ENCODE measurements around the gene ARHGAP8.

ARHGAP8 gene

GRCh38 chr22:44807915-44808690 lies 55.7 kb downstream of the ARHGAP8 start:
- DNase-seq, result no peak

DNA sequence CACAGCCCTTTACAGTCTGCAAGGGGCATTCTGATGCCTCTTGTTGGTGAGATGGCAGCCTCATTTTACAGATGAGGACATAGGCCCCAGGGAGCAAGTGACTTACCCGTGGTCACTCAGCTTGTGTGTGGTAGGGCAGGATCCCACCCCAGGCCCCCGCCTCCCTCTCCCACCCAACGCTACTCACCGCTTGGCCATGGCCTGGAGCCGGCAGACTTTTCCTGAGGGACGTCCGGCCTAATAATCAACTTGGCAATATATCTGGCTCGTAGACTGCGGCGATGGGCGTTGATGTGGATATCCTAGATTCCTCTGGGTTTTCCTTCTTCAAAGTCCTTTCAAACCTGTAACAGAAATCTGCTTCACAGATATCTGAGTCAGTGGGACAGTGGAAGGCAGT lies 57.1 kb downstream of the ARHGAP8 start:
- no peak for DNase-seq

- no peak for DNase-seq
Measured at GRCh38 chr22:44811141-44811540, 58.8 kb downstream of the ARHGAP8 start.

DNA sequence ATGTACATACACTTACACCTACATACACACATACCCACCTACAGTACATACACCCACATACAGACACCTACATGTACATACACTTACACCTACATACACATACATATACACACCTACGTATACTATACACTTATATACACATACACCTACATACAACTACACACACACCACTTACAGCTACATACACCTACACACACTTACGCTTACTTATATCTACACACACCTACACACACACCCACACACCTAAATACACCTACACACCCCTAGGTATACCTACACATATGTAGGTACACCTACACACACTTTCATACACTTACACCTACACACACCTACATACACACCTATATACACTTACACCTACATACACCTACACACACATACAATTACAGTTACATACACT lies 61.0 kb downstream of the ARHGAP8 start:
- no peak for DNase-seq

- no peak for DNase-seq
Measured at GRCh38 chr22:44814266-44815098, 62.1 kb downstream of the ARHGAP8 start.

DNA sequence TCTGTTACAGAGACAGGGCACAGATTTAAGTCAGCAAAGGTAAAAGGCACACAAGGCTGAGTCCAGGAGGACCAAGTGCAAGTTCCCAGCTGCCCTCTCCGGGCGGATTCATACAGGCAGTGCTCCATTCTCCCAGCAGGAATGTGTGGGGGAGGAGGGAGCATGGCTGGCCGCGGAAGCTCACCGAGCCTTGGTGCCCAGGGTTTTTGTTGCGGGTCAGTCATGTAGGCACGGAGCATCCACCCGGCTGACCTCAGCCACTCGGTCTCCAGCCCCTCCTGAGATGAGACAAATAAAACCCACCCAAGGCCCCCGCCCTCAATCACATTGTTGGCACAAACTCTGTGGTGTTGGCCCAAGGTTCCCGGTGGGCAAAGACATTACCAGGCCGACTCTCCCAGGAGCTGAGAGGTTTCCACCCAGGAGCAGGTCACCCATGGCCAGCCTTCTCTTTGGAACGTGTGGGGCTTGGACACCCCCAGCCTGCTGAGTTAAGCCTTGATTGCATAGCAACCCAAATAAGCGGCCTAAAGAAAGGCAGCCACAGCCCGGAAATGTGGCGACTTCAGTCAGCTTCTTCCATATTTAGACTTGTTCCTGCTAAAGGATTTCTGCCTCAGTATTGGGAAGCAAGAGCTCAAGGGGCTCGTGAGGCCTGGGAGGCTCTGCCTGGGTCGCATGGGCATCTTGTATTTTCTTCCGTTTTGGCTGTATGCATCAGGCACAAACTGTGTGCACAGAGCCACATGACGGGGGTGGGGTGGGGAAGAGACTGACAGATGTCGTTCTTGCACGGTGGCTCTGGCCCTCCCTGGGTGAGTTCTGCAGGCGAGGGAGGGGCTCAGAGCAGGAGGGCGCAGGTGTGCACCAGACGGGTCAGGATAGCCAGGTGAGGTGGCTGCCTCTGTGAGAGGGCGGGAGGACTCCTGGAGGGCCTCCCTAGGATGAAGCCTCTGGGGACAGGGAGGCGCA lies 63.0 kb downstream of the ARHGAP8 start:
- DNase-seq, result no peak

- no peak for DNase-seq
Measured at GRCh38 chr22:44816141-44816540, 63.8 kb downstream of the ARHGAP8 start.

- DNase-seq, result no peak
Measured at GRCh38 chr22:44818727-44819126, 66.4 kb downstream of the ARHGAP8 start.

- DNase-seq, result no peak
Measured at GRCh38 chr22:44819966-44820631, 67.7 kb downstream of the ARHGAP8 start.

- DNase-seq, result no peak
Measured at GRCh38 chr22:44821741-44822475, 69.5 kb downstream of the ARHGAP8 start.

GRCh38 chr22:44822534-44822933 lies 70.2 kb downstream of the ARHGAP8 start:
- DNase-seq, result no peak

DNA sequence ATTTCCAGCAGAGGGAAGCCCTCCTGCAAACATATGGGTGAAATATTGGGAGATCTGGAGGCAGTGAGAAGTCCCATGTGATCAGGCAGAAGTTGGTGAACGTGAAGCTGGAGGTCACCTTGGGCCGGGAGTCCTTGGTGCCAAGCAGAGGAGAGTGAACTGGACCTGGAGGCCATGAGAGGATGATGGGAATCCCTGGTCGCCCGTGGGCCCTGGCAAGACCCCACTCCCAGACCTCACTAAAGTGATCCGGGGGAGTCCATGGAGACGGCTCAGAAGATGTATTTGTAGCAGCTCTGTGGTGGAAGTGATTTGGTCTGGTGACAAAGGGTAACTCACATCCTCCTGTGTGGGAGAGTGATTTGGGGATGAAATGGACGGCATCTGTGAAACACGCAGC lies 71.0 kb downstream of the ARHGAP8 start:
- DNase-seq, result no peak

DNA sequence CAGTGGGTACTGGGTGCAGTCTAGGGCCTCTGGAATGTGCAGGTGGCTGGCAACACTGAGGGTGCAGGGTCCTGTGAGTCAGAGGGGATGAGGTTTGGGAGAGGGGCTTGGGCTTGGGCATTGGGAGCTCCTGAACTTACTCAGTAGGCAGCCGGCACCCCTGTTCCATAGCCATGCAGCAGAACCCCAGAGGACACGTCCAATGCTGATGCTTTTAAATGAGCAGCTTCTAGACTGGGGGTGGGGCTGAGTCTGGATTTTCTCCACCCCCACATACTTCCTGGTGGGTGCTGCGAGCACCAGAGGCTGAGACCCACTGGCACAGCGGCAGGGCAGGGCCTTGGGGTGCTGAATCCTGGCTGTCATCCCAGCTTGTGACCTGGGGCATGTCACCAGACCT lies 71.4 kb downstream of the ARHGAP8 start:
- no peak for DNase-seq

DNA sequence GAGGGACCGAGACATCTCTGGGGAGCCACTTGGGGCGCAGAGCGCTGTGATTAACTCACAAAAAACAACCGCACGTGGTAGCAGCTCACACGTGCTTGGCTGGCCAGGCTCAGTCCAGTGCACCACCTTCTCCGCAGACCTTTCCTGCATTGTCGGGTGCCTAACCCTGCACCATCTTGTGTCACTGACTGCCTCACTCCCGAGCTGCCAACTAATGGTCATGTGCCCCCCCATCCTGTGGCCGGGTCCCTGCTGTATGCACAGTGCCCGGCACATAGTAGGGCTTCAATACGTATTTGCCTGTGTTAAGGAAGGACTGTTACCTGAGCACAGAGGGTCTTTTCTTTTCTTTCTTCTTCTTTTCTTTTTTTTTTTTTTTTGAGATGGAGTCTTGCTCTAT lies 71.9 kb downstream of the ARHGAP8 start:
- no peak for DNase-seq

- no peak for DNase-seq
Measured at GRCh38 chr22:44825310-44826150, 73.2 kb downstream of the ARHGAP8 start.

- no peak for DNase-seq
Measured at GRCh38 chr22:44827666-44828190, 75.4 kb downstream of the ARHGAP8 start.

- DNase-seq, result no peak
Measured at GRCh38 chr22:44828193-44828592, 75.8 kb downstream of the ARHGAP8 start.

DNA sequence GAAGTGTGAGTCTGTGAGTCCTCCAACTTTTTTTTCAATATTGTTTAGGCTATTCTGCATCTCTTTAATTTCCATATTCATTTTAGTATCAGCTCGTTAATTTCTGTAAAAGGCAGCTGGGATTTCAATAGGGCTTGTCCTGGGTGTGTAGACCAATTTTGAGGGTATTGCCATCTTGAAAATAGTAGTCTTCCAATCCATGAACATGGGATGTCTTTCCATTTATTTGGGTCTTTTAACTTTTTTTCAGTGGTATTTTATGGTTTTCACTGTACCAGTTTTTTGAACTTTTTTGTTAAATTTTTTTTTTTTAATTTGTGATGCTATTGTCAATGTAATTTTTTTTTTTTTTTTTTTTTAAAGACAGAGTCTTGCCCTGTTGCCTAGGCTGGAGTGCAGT lies 79.5 kb downstream of the ARHGAP8 start:
- DNase-seq, result no peak

- no peak for DNase-seq
Measured at GRCh38 chr22:44834065-44834464, 81.7 kb downstream of the ARHGAP8 start.

DNA sequence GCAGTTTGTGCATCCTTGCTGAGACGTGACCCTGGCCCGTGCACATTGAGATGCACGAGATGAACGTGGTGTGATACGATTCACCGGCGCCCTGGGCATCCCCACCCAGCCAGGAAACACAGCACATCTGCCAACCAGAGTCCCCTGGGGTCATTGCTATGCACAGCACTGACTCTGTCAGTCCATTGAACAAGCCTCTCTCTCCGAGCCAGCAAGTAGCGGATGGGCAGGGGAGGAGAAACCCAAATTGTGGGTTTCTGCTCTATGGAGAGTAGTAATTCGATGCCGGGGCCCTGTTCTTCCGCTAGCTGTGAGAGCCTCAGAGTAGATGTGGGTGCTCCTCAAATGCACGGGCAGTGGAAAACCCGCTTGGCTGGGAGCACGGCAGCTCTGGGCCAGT lies 85.1 kb downstream of the ARHGAP8 start:
- DNase-seq, result no peak

Measured in activated effector memory CD4-positive, alpha-beta T cell treated with Interleukin-2 at 50 U/mL for 16 hours (primary cell).